AG10803 (cell line): ENCODE data around the gene PMIS2.

Experiments
- DNase-seq: peaks from one replicate; pipeline ENCODE4 v3.0.0; 2010; ENCODE audit warnings: low read depth
- H3K4me3 ChIP-seq: 2 replicates; pipeline ENCODE4 v1.5.1; 2011; ENCODE audit warnings: mild to moderate bottlenecking, low read length, control low read depth
- CTCF ChIP-seq: conservative IDR thresholded peaks from 2 replicates; pipeline ENCODE4 v1.5.1; 2011; ENCODE audit warnings: mild to moderate bottlenecking, low read length, control low read depth, inconsistent platforms

Gene PMIS2

GRCh38 chr19:35569281-35569781 is 16.6 kb upstream of the PMIS2 start:
- DNase-seq: no peak
- no peak for TF ChIP-seq CTCF
- H3K4me3 ChIP-seq: no peak overlapping the region

- no peak overlapping the region for H3K4me3 ChIP-seq
- TF ChIP-seq CTCF: no peak
- DNase-seq: no peak
Observed at GRCh38 chr19:35571406-35571965, 14.5 kb upstream of the PMIS2 start.

- TF ChIP-seq CTCF: no peak
- DNase-seq: no peak
- no peak overlapping the region for H3K4me3 ChIP-seq
Observed at GRCh38 chr19:35577918-35578317, 8.1 kb upstream of the PMIS2 start.

GRCh38 chr19:35578707-35579106 is 7.3 kb upstream of the PMIS2 start:
- TF ChIP-seq CTCF: no peak
- DNase-seq: no peak
- no peak overlapping the region for H3K4me3 ChIP-seq

- no peak for DNase-seq
- no peak overlapping the region for H3K4me3 ChIP-seq
- TF ChIP-seq CTCF: no peak
Observed at GRCh38 chr19:35582760-35583159, 3.2 kb upstream of the PMIS2 start.

GRCh38 chr19:35587321-35587720 is 1.3 kb downstream of the PMIS2 start:
- no peak overlapping the region for H3K4me3 ChIP-seq
- TF ChIP-seq CTCF: no peak
- DNase-seq: peak; percentile 32

GRCh38 chr19:35590875-35591274 is 4.9 kb downstream of the PMIS2 start:
- TF ChIP-seq CTCF: no peak
- H3K4me3 ChIP-seq: no peak overlapping the region
- DNase-seq: no peak
